22Rv1 (cell line): ENCODE data around the gene BNC2.

Source experiments
- CTCF ChIP-seq: fragments of 450-650 bp; IDR thresholded peaks from 2 replicates; pipeline ENCODE4 v1.5.1; 2017; ENCODE audit warnings: mild to moderate bottlenecking
- ZFX ChIP-seq: fragments of 450-650 bp; IDR thresholded peaks from 2 replicates; pipeline ENCODE4 v1.6.1; 2017; ENCODE audit warnings: antibody characterized with exemption, borderline replicate concordance

GRCh38 chr9:16553869-16554540 is 316.5 kb downstream of the BNC2 start:
- TF ChIP-seq CTCF (no peak), ZFX (no peak)
